GM18499 (cell line): ENCODE measurements around the gene FGF9.

Experiments
- ATAC-seq: cut with Tn5 transposase; IDR thresholded peaks from one replicate; pipeline ENCODE4 v1.9.1; 2021; ENCODE audit warnings: moderate number of reproducible peaks; ENCODE audit not compliant: insufficient read depth, unreplicated experiment

FGF9 gene

GRCh38 chr13:21701460-21701859 is 30.6 kb downstream of the FGF9 start:
- ATAC-seq: no peak

- no peak for ATAC-seq
Observed at GRCh38 chr13:21703846-21704245, 33.0 kb downstream of the FGF9 start.

GRCh38 chr13:21707586-21707985 is 36.7 kb downstream of the FGF9 start:
- no peak for ATAC-seq

DNA sequence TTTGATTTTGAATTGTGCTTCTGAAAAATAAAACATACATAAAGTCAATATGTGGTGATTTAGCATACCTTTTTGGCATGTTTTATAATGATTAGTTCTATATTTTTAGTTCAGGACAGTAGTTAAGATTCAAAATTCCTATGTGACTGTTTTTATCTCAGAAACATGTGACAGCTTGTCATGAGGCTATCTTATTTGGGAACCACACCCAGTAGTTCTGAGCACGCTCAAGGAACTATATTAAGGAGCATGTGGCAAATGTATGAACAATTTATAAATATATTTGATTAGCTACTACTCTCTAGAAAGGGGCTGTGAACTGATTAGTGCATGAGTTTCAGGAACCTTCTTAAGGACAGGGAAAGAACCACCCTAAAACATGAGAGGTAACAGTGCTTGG is 38.8 kb downstream of the FGF9 start:
- no peak for ATAC-seq

DNA sequence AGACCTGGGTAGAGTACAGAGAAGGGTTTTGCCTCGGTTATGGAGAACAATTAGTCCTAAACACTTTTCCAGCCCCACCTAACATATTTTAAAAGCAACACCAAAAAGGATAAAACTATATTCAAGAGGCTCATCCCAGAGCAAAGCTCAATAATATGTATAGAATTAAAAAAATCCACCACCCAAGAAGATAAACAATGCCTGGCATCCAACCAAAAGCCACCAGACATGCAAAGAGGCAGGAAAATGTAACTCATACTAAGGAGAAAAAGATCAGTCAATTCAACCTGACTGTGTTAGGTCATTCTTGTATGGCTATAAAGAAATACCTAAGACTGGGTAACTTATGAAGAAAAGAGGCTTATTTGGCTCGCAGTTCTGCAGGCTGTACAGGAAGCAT is 39.3 kb downstream of the FGF9 start:
- no peak for ATAC-seq

- no peak for ATAC-seq
Observed at GRCh38 chr13:21717817-21718216, 46.9 kb downstream of the FGF9 start.

GRCh38 chr13:21719463-21719862 is 48.6 kb downstream of the FGF9 start:
- ATAC-seq: no peak

GRCh38 chr13:21723807-21724505 is 53.1 kb downstream of the FGF9 start:
- no peak for ATAC-seq

GRCh38 chr13:21730186-21730880 is 59.5 kb downstream of the FGF9 start:
- no peak for ATAC-seq

DNA sequence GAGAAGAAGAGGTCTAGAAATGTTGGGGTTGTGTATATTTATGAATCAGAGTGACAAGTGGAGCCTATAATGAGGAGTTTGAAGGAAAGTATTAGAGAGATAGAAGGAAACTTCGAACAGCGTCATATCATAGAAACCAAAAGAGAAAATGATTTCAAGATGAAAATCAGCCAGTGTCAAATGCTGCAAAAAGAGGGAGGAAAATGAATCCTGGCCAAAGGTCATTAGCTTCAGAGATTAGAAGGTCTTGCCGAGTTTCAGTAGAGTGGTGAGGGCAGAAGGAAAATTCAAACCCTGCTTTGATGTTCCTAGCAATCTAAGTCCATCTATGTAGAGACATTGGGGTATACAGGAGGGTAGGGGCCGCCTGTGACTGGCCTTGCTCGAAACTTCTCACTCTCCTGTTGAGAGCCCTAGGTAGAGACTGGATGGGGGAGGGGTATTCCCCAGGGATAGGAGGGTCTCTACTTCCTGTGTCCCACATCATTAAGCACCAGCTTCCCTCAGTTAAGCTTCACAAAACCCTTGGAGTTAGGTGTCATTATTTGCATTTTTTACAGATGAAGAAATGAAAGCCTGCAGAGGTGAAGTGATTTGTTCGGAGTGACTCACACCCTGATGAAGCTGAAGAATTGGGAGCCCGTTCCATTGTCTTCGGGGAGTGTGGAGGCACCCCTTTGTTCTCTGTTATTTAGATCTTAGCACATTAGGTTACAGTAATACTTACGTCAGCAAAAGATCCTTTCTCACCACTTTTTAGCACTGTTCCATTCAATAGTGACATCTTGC is 62.8 kb downstream of the FGF9 start:
- no peak for ATAC-seq

- no peak for ATAC-seq
Observed at GRCh38 chr13:21734961-21735360, 64.1 kb downstream of the FGF9 start.

DNA sequence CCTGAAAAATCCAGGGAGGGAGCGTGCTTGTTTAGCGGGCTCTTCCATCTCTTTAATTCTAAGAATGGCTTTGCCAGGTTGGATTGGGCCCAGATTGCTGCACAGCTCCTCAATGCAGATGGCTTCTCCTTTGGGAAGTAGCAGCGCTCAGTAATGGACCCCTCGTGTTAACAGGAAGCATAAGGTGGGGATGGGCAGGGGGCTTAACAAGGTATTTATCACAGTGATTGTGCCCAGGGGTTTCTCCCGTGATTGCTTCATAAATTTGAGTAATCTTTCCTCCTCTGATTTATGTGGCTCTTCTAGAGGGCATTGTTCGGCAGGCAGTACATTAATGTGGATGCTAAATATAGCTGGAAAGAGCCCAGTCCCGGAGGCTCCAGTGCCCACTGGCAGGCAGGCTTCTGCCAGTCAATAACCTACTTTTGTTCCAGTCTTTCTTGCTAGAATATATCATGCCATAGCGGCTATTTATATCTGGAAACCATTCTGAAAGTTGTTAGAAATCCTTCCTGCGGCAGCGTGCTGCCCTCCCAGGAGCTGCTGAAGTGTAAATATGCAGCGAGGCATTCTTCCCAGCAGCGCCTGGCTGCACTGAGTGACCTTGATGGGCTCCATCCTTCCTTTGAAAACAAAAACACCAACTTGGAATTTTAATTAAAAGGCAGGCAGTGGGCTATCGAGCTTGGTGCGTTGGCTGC is 65.0 kb downstream of the FGF9 start:
- no peak for ATAC-seq

- no peak for ATAC-seq
Observed at GRCh38 chr13:21736926-21737325, 66.1 kb downstream of the FGF9 start.

GRCh38 chr13:21738630-21739029 is 67.8 kb downstream of the FGF9 start:
- no peak for ATAC-seq

DNA sequence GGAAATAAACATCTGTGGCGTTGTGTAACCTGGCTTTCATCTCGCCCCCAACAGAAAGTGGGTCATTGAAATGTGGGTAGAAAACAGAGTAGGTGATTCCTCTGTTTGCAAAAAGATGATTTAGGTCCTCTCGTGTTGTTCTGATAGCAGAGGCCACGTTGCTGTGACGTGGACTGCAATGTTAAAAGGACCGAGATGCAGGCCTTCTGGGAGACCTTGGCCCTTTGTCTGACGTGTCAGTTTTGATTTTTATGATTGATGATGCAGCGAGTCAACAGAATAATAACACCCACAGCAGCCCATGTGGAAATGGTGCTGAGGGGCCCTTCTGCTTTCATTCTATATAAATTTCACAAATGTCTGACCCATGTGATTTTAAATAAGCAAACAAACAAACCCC is 68.9 kb downstream of the FGF9 start:
- ATAC-seq: no peak

GRCh38 chr13:21741396-21741979 is 70.6 kb downstream of the FGF9 start:
- no peak for ATAC-seq

- ATAC-seq: no peak
Observed at GRCh38 chr13:21742096-21742495, 71.2 kb downstream of the FGF9 start.

GRCh38 chr13:21744149-21744548 is 73.3 kb downstream of the FGF9 start:
- ATAC-seq: no peak

GRCh38 chr13:21745307-21745706 is 74.4 kb downstream of the FGF9 start:
- ATAC-seq: no peak

DNA sequence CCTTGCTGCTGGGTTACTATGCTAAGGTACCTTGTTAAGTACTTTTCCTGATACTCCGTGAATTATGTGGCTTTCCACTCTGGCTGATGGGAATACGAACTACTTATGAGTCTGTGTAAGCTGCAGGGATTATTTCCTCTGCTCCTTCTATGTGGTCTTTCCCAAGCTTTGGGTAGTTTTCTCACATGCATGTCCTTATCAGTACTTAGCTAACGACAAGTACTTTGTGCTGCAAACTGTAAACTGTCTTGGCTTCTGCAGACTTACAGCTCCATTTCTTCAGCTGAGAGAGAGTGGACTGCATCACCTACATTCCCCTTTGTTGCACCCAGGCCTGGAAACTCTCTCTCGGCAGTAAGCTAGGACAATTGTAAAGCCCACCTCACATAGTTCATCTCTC is 76.6 kb downstream of the FGF9 start:
- no peak for ATAC-seq
